CD4-positive, CD25-positive, alpha-beta regulatory T cell (primary cell): ENCODE measurements around the gene SPRY2. TPM values are rescaled to one million over a fixed set of nuclear protein-coding genes. Genes with fewer than 3 reads are reported as not detected.

ENCODE experiments used
- ATAC-seq, 2 donors: fragments of 150-1000 bp; cut with Tn5 transposase; one replicate each; pipeline ENCODE4 v1.10.0; 2021; ENCODE audit warnings: low read depth in 2 of 2, moderate number of reproducible peaks in 2 of 2, moderate library complexity in 1 of 2
- DNase-seq, 3 donors: peaks; one replicate each; pipeline versions ENCODE4 v3.0.0 to v3.0.0-alpha.2; 2012 to 2022; ENCODE audit warnings: mixed read lengths in 1 of 3
- H3K27ac ChIP-seq: one replicate; pipeline ENCODE4 v1.7.0; 2013; ENCODE audit warnings: mild to moderate bottlenecking, low read length; ENCODE audit not compliant: insufficient read depth, poor library complexity, severe bottlenecking
- H3K27me3 ChIP-seq: one replicate; pipeline ENCODE4 v1.7.0; 2013; ENCODE audit warnings: low read length; ENCODE audit not compliant: control insufficient read depth, insufficient read depth
- H3K36me3 ChIP-seq: one replicate; pipeline ENCODE4 v1.7.0; 2013; ENCODE audit warnings: mild to moderate bottlenecking, low read length, moderate library complexity; ENCODE audit not compliant: control insufficient read depth, insufficient read depth
- H3K4me1 ChIP-seq: 2 replicates; pipeline ENCODE4 v1.7.0; 2013; ENCODE audit warnings: mild to moderate bottlenecking, low read length; ENCODE audit not compliant: insufficient read depth, control insufficient read depth, poor library complexity, severe bottlenecking
- H3K4me3 ChIP-seq: one replicate; pipeline ENCODE4 v1.7.0; 2013; ENCODE audit warnings: low read depth, mild to moderate bottlenecking, low read length, moderate library complexity
- H3K9me3 ChIP-seq, 2 experiments: 1 replicate in 1 of 2; 2 replicates in 1 of 2; pipeline ENCODE4 v1.7.0; 2013; ENCODE audit warnings: low read length in 2 of 2, mild to moderate bottlenecking in 1 of 2, moderate library complexity in 1 of 2; ENCODE audit not compliant: control insufficient read depth in 2 of 2
- H3K27ac Mint-ChIP-seq, 3 donors: one replicate each; pipeline ENCODE4 v1.8.0; 2020 to 2022; ENCODE audit warnings: mild to moderate bottlenecking in 3 of 3, mixed read lengths in 3 of 3, moderate library complexity in 2 of 3
- H3K27me3 Mint-ChIP-seq: one replicate; pipeline ENCODE4 v1.8.0; 2022; ENCODE audit warnings: mild to moderate bottlenecking, mixed read lengths
- H3K36me3 Mint-ChIP-seq: one replicate; pipeline ENCODE4 v1.8.0; 2020; ENCODE audit warnings: mixed read lengths
- H3K4me1 Mint-ChIP-seq, 4 donors: one replicate each; pipeline ENCODE4 v1.8.0; 2020 to 2022; ENCODE audit warnings: mixed read lengths in 4 of 4, mild to moderate bottlenecking in 1 of 4
- H3K4me3 Mint-ChIP-seq, 4 donors: one replicate each; pipeline ENCODE4 v1.8.0; 2020 to 2022; ENCODE audit warnings: mild to moderate bottlenecking in 4 of 4, mixed read lengths in 4 of 4, moderate library complexity in 3 of 4
- H3K9me3 Mint-ChIP-seq, 7 donors: one replicate each; pipeline ENCODE4 v1.8.0; 2020 to 2022; ENCODE audit warnings: mixed read lengths in 7 of 7, mild to moderate bottlenecking in 3 of 7, moderate library complexity in 2 of 7
- polyA plus RNA-seq, 4 donors: library from polyadenylated mRNA; unstranded; fragments of 300-500 nt; fragmentation: Illumina TruSeq; gene quantifications; one replicate each; pipeline ENCODE4 v1.2.3, GENCODE V29; 2021
- total RNA-seq: library from RNA; stranded (reverse); gene quantifications from one replicate; pipeline ENCODE4 v1.2.3, GENCODE V29; 2022

The SPRY2 gene
- total and polyA plus RNA-seq, 5 donors from 2014 or later, result 0.37 TPM; not detected in 4

GRCh38 chr13:80338781-80339562 is 2.0 kb downstream of the SPRY2 start:
- DNase-seq, result no peak
- Mint-ChIP-seq H3K36me3 (no peaks in the 10 kb centered on the region), H3K27ac (no peak overlapping the region), H3K27me3 (peaks cover 37% of the 10 kb centered on the region), H3K4me3 (no peak overlapping the region), H3K4me1 (peaks cover 0 to 23% (median 7%) of the 10 kb centered on the region in 4 donors), H3K9me3 (no peaks in the 10 kb centered on the region)
- Histone ChIP-seq H3K4me1 (peaks cover 28% of the 10 kb centered on the region), H3K27ac (no peak overlapping the region), H3K9me3 (no peaks in the 10 kb centered on the region), H3K36me3 (no peaks in the 10 kb centered on the region), H3K4me3 (no peak overlapping the region), H3K27me3 (peaks cover 15% of the 10 kb centered on the region)
- ATAC-seq, result no peak

DNA sequence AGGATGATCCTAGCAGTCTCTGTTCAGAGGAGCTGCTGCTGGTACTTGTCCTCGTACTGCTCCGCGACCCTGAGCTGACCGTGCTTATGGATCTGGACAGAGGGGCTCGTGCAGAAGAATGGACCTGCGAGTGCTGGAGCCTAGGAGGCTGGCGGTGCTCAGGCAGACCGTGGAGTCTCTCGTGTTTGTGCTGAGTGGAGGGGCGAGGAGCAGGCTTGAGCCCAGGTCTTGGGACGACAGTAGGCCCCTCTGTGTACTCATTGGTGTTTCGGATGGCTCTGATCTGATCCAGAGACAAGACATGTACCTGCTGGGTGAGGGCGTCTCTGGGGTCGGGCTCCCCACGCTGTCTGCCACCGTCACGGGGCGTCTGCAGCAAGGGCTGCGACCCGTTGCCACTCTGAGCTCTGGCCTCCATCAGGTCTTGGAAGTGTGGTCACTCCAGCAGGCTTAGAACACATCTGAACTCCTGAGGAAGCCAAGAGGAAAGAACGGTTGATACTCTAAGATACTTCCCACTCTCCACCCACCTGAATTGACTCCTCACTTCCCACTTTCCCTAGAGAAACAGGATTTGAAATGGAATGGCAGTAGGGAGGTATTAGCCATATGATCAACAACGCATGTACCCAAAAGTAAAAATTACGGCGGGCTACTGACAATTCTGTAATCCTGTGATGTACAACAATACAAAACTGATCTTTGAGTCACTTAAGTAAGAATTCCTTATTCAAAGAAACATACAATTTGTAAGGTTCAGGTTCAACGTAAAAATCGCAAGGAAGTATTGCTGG is 3.4 kb downstream of the SPRY2 start:
- peaks cover 22% of the 10 kb centered on the region for H3K27me3 Mint-ChIP-seq

GRCh38 chr13:80336776-80337287 is 4.1 kb downstream of the SPRY2 start:
- no peak for ATAC-seq
- no peak overlapping the region for H3K4me3 ChIP-seq
- Mint-ChIP-seq H3K36me3 (no peaks in the 10 kb centered on the region), H3K27me3 (peaks cover 16% of the 10 kb centered on the region), H3K4me1 (peaks cover 0 to 6% (median 1%) of the 10 kb centered on the region in 4 donors), H3K4me3 (no peak overlapping the region), H3K27ac (no peak overlapping the region), H3K9me3 (peaks cover 0 to 3% (median 0%) of the 10 kb centered on the region in 7 donors)
- DNase-seq, result no peak
- peaks cover 10% of the 10 kb centered on the region for H3K27me3 ChIP-seq
- no peaks in the 10 kb centered on the region for H3K36me3 ChIP-seq
- H3K4me1 ChIP-seq, result peaks cover 18% of the 10 kb centered on the region
- H3K27ac ChIP-seq, result no peak overlapping the region
- no peaks in the 10 kb centered on the region for H3K9me3 ChIP-seq

More for the DNA sequence above, 3.4 kb downstream of the SPRY2 start:
- Histone ChIP-seq H3K9me3 (no peaks in the 10 kb centered on the region), H3K36me3 (no peaks in the 10 kb centered on the region), H3K27me3 (peaks cover 14% of the 10 kb centered on the region), H3K4me3 (no peak overlapping the region), H3K27ac (no peak overlapping the region), H3K4me1 (peaks cover 21% of the 10 kb centered on the region)
- peaks cover 0 to 2% (median 0%) of the 10 kb centered on the region in 7 donors for H3K9me3 Mint-ChIP-seq
- no peaks in the 10 kb centered on the region for H3K36me3 Mint-ChIP-seq
- no peak overlapping the region for H3K4me3 Mint-ChIP-seq
- H3K27ac Mint-ChIP-seq, result no peak overlapping the region
- H3K4me1 Mint-ChIP-seq, result peaks cover 0 to 11% (median 3%) of the 10 kb centered on the region in 4 donors
- ATAC-seq (no peak), DNase-seq (no peak)

DNA sequence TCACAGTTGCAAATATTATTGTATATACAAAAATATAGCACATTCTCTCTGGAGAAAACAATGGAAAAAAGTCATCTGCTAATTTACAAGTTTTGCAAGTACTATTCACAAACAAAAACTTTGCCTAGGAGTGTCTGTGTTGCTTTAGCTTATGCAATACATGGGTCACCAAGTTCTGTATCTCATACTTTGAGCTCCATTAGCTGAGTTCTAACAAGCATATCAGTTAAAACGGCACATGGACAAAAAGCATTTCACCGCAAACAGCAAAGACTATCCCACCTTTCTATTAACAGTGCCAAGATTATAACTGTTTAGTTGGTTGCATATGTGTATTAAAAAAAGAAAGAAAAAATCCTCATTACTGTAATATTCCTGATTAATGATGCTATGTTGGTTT is 4.6 kb downstream of the SPRY2 start:
- no peak overlapping the region for H3K4me3 Mint-ChIP-seq
- H3K36me3 Mint-ChIP-seq, result no peaks in the 10 kb centered on the region
- H3K4me1 Mint-ChIP-seq, result peaks cover 0 to 5% (median 0%) of the 10 kb centered on the region in 4 donors
- Histone ChIP-seq H3K27ac (no peak overlapping the region), H3K4me1 (peaks cover 17% of the 10 kb centered on the region), H3K9me3 (no peaks in the 10 kb centered on the region), H3K4me3 (no peak overlapping the region), H3K27me3 (peaks cover 10% of the 10 kb centered on the region), H3K36me3 (no peaks in the 10 kb centered on the region)
- H3K27ac Mint-ChIP-seq, result no peak overlapping the region
- DNase-seq (no peak), ATAC-seq (no peak)
- peaks cover 0 to 3% (median 0%) of the 10 kb centered on the region in 7 donors for H3K9me3 Mint-ChIP-seq
- H3K27me3 Mint-ChIP-seq, result peaks cover 11% of the 10 kb centered on the region

DNA sequence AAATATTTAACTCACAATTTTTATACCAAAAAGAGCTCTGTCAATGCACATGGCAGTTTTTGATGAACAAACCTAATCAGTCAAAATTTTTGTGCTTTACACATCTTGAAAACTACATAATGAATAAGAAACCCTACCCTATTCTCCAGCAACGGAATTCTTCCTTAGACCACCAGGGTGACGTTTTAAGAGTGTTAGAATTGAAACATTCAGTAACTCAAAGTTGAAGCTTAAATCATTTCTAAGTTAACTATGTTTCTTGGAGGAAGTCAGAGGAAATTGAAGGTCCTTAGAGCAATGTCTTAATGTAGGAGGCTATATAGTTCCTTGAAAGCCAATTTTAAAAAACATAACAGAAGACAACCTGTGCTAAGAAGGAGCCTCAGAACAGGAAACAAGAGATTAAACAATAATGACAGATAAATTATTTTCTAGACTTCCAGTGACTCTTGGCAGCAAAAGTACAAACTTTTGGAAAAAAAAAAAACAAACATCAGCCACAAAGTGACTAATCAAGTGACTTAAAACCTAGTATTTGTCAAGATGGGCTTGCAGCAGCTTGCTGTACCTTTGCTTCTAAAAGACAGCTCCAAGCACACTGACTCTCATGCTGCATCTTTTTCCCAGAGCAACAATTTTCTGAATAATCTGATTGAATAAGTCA is 6.2 kb downstream of the SPRY2 start:
- Histone ChIP-seq H3K27me3 (peaks cover 10% of the 10 kb centered on the region), H3K9me3 (no peaks in the 10 kb centered on the region), H3K4me3 (no peak overlapping the region), H3K27ac (no peak overlapping the region), H3K4me1 (peaks cover 9% of the 10 kb centered on the region), H3K36me3 (no peaks in the 10 kb centered on the region)
- Mint-ChIP-seq H3K9me3 (peaks cover 0 to 5% (median 0%) of the 10 kb centered on the region in 7 donors), H3K36me3 (no peaks in the 10 kb centered on the region), H3K27ac (no peak overlapping the region), H3K27me3 (peaks cover 4% of the 10 kb centered on the region), H3K4me1 (no peaks in the 10 kb centered on the region), H3K4me3 (no peak overlapping the region)
- ATAC-seq (no peak), DNase-seq (no peak)

DNA sequence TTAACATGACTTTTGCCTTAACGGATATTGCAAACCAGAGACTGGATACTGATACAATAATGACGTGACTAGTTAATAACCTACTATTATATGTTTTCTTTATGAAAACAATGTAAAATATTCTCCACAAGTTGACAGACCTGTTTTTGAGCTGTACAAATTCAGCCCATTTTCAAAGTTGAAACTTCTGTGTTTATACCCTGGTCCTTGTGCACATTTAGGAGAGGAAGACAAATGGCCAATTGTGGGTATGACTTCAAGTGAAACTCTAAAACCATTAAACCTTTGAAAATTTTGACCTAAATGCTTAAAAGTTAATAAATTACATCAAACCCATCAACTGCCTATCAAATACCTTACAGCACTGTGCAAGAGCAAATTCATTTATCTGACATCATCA is 8.9 kb downstream of the SPRY2 start:
- no peaks in the 10 kb centered on the region for H3K9me3 ChIP-seq

GRCh38 chr13:80329250-80329649 is 11.7 kb downstream of the SPRY2 start:
- no peaks in the 10 kb centered on the region for H3K4me1 ChIP-seq
- Mint-ChIP-seq H3K36me3 (no peaks in the 10 kb centered on the region), H3K4me1 (peaks cover 0 to 5% (median 0%) of the 10 kb centered on the region in 4 donors), H3K27me3 (no peaks in the 10 kb centered on the region), H3K27ac (no peak overlapping the region), H3K4me3 (no peak overlapping the region), H3K9me3 (peaks cover 0 to 8% (median 5%) of the 10 kb centered on the region in 7 donors)
- no peak overlapping the region for H3K4me3 ChIP-seq
- ATAC-seq, result no peak
- no peaks in the 10 kb centered on the region for H3K27me3 ChIP-seq
- H3K9me3 ChIP-seq, result no peaks in the 10 kb centered on the region
- no peaks in the 10 kb centered on the region for H3K36me3 ChIP-seq
- DNase-seq, result no peak
- H3K27ac ChIP-seq, result no peak overlapping the region

More for the DNA sequence above, 8.9 kb downstream of the SPRY2 start:
- Mint-ChIP-seq H3K4me1 (no peaks in the 10 kb centered on the region), H3K36me3 (no peaks in the 10 kb centered on the region), H3K27ac (no peak overlapping the region), H3K4me3 (no peak overlapping the region), H3K27me3 (peaks cover 4% of the 10 kb centered on the region), H3K9me3 (peaks cover 0 to 7% (median 0%) of the 10 kb centered on the region in 7 donors)
- Histone ChIP-seq H3K36me3 (no peaks in the 10 kb centered on the region), H3K27ac (no peak overlapping the region), H3K4me3 (no peak overlapping the region), H3K27me3 (no peaks in the 10 kb centered on the region), H3K4me1 (no peaks in the 10 kb centered on the region)
- ATAC-seq (no peak), DNase-seq (no peak)
